ENCODE measurements around the gene DUOX2.

DUOX2 gene

GRCh38 chr15:45155739-45156138 lies 41.8 kb upstream of the DUOX2 start:
- no peaks in the 10 kb centered on the region for H3K9me3 ChIP-seq (ENCODE audit: control insufficient read depth, insufficient read depth, low read depth, low read length)
- no peaks in the 10 kb centered on the region for H3K4me1 ChIP-seq (ENCODE audit: control insufficient read depth, insufficient read depth, low read length)
- H3K4me3 ChIP-seq (ENCODE audit: low read depth, low read length) = no peak overlapping the region
- TF ChIP-seq ZNF155 (tag by site-specific recombination; IDR thresholded peaks at IDR 0.05) (no peak), ZNF341 (tag by site-specific recombination; IDR thresholded peaks at IDR 0.05; ENCODE audit: low read depth) (no peak), ZNF626 (tag by site-specific recombination; IDR thresholded peaks at IDR 0.05) (no peak), KLF10 (tag by site-specific recombination; IDR thresholded peaks at IDR 0.05) (no peak)
- TF ChIP-seq, protein P1, sequence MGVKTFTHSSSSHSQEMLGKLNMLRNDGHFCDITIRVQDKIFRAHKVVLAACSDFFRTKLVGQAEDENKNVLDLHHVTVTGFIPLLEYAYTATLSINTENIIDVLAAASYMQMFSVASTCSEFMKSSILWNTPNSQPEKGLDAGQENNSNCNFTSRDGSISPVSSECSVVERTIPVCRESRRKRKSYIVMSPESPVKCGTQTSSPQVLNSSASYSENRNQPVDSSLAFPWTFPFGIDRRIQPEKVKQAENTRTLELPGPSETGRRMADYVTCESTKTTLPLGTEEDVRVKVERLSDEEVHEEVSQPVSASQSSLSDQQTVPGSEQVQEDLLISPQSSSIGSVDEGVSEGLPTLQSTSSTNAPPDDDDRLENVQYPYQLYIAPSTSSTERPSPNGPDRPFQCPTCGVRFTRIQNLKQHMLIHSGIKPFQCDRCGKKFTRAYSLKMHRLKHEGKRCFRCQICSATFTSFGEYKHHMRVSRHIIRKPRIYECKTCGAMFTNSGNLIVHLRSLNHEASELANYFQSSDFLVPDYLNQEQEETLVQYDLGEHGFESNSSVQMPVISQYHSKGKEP (tag by site-specific recombination; IDR thresholded peaks at IDR 0.05) = no peak
- TF ChIP-seq, protein P2, sequence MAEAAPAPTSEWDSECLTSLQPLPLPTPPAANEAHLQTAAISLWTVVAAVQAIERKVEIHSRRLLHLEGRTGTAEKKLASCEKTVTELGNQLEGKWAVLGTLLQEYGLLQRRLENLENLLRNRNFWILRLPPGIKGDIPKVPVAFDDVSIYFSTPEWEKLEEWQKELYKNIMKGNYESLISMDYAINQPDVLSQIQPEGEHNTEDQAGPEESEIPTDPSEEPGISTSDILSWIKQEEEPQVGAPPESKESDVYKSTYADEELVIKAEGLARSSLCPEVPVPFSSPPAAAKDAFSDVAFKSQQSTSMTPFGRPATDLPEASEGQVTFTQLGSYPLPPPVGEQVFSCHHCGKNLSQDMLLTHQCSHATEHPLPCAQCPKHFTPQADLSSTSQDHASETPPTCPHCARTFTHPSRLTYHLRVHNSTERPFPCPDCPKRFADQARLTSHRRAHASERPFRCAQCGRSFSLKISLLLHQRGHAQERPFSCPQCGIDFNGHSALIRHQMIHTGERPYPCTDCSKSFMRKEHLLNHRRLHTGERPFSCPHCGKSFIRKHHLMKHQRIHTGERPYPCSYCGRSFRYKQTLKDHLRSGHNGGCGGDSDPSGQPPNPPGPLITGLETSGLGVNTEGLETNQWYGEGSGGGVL (tag by site-specific recombination; IDR thresholded peaks at IDR 0.05) = no peak
- CTCF ChIA-PET = interaction anchor here (0.6 to 0.8 kb wide), 2 partner anchors 29 to 37 kb away, joined by 3 to 4 read pairs; no protein-coding TSS in a partner anchor
- H3K27ac ChIP-seq (ENCODE audit: extremely low read depth, low read depth, low read length) = no peak overlapping the region
- POLR2A ChIA-PET = no interaction called here
- H3K36me3 ChIP-seq (ENCODE audit: control insufficient read depth in 2 of 2, insufficient read depth in 1 of 2, low read length in 2 of 2) = no peaks in the 10 kb centered on the region

DNA sequence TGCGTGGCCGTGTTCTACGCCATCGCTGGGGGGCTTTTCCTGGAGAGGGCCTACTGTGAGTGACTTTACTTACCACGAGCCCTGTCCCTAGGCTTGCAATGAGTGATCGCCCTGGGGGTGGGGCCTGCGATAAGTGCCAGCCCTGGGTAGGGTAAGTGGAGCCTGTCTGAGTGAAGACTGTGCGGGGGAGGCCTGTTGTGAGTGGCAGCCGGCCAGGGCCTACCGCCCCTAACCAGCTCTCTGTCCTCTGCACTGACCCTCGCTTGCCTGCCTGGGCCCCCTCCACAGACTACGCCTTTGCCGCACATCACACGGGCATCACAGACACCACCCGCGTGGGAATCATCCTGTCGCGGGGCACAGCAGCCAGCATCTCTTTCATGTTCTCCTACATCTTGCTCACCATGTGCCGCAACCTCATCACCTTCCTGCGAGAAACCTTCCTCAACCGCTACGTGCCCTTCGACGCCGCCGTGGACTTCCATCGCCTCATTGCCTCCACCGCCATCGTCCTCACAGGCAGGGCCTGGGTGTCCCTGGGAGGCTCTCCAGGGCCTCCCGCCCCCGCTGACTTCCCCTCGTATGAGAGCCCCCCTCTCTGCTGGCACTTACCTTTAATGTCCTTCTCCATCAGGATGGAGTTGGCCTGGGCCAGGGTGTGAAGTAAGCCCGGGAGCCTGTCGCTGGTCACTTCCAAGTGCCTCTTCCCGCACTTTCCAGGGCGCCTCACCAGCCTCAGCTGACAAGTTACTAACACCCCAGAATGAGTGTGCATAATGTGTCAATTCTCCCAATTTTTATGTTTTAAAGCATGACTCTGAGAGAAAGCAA lies 38.2 kb upstream of the DUOX2 start:
- no peaks in the 10 kb centered on the region for H3K36me3 ChIP-seq (ENCODE audit: control insufficient read depth in 2 of 2, insufficient read depth in 1 of 2, low read length in 2 of 2)
- H3K4me1 ChIP-seq (ENCODE audit: control insufficient read depth, insufficient read depth, low read length) = no peaks in the 10 kb centered on the region
- ChIA-PET CTCF (no interaction called here), POLR2A (interaction anchor here (0.7 kb wide), 1 partner anchor 9 kb away, joined by 12 read pairs; no protein-coding TSS in a partner anchor)
- no peak overlapping the region for H3K27ac ChIP-seq (ENCODE audit: extremely low read depth, low read depth, low read length)
- H3K9me3 ChIP-seq (ENCODE audit: control insufficient read depth, insufficient read depth, low read depth, low read length) = no peaks in the 10 kb centered on the region
- TF ChIP-seq ZNF639 (tag by site-specific recombination; IDR thresholded peaks at IDR 0.05) (no peak), ZNF660 (tag by site-specific recombination; IDR thresholded peaks at IDR 0.05) (no peak), ZNF394 (tag by site-specific recombination; IDR thresholded peaks at IDR 0.05; ENCODE audit: borderline replicate concordance) (no peak), TCF7L2 (IDR thresholded peaks at IDR 0.05; ENCODE audit: borderline replicate concordance, low read depth, low read length) (no peak), RBAK (tag by site-specific recombination; IDR thresholded peaks at IDR 0.05) (no peak), ZNF423 (tag by site-specific recombination; IDR thresholded peaks at IDR 0.05) (no peak), ZNF133 (tag by site-specific recombination; IDR thresholded peaks at IDR 0.05) (no peak), ZNF555 (tag by site-specific recombination; conservative IDR thresholded peaks at IDR 0.05) (no peak), REPIN1 (tag by site-specific recombination; IDR thresholded peaks at IDR 0.05; ENCODE audit: low read depth) (no peak), ZSCAN18 (tag by site-specific recombination; IDR thresholded peaks at IDR 0.05) (no peak), ZNF266 (tag by site-specific recombination; IDR thresholded peaks at IDR 0.05; ENCODE audit: low read depth) (no peak), ZNF140 (tag by site-specific recombination; IDR thresholded peaks at IDR 0.05) (no peak), ZNF785 (tag by site-specific recombination; IDR thresholded peaks at IDR 0.05) (no peak), YY2 (tag by site-specific recombination; IDR thresholded peaks at IDR 0.05) (no peak), SALL2 (tag by site-specific recombination; IDR thresholded peaks at IDR 0.05; ENCODE audit: borderline replicate concordance) (no peak), ZNF623 (tag by site-specific recombination; IDR thresholded peaks at IDR 0.05) (no peak), ZSCAN23 (tag by site-specific recombination; IDR thresholded peaks at IDR 0.05) (no peak)
- TF ChIP-seq, protein P3, sequence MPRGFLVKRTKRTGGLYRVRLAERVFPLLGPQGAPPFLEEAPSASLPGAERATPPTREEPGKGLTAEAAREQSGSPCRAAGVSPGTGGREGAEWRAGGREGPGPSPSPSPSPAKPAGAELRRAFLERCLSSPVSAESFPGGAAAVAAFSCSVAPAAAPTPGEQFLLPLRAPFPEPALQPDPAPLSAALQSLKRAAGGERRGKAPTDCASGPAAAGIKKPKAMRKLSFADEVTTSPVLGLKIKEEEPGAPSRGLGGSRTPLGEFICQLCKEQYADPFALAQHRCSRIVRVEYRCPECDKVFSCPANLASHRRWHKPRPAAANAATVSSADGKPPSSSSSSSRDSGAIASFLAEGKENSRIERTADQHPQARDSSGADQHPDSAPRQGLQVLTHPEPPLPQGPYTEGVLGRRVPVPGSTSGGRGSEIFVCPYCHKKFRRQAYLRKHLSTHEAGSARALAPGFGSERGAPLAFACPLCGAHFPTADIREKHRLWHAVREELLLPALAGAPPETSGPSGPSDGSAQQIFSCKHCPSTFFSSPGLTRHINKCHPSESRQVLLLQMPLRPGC (tag by site-specific recombination; IDR thresholded peaks at IDR 0.05) = no peak
- TF ChIP-seq, protein P4, sequence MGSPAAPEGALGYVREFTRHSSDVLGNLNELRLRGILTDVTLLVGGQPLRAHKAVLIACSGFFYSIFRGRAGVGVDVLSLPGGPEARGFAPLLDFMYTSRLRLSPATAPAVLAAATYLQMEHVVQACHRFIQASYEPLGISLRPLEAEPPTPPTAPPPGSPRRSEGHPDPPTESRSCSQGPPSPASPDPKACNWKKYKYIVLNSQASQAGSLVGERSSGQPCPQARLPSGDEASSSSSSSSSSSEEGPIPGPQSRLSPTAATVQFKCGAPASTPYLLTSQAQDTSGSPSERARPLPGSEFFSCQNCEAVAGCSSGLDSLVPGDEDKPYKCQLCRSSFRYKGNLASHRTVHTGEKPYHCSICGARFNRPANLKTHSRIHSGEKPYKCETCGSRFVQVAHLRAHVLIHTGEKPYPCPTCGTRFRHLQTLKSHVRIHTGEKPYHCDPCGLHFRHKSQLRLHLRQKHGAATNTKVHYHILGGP (tag by site-specific recombination; IDR thresholded peaks at IDR 0.05) = no peak
- H3K4me3 ChIP-seq (ENCODE audit: low read depth, low read length) = no peak overlapping the region

Data from HEK293 (cell line).